ENCODE data around the gene PCSK9. TPM values are rescaled to one million over a fixed set of nuclear protein-coding genes. Genes with fewer than 3 reads are reported as not detected.

The PCSK9 gene
- total and polyA plus RNA-seq, 2 of the 4 experiments (the other 2 are of a cell fraction) = under 0.01 to 0.17 TPM

DNA sequence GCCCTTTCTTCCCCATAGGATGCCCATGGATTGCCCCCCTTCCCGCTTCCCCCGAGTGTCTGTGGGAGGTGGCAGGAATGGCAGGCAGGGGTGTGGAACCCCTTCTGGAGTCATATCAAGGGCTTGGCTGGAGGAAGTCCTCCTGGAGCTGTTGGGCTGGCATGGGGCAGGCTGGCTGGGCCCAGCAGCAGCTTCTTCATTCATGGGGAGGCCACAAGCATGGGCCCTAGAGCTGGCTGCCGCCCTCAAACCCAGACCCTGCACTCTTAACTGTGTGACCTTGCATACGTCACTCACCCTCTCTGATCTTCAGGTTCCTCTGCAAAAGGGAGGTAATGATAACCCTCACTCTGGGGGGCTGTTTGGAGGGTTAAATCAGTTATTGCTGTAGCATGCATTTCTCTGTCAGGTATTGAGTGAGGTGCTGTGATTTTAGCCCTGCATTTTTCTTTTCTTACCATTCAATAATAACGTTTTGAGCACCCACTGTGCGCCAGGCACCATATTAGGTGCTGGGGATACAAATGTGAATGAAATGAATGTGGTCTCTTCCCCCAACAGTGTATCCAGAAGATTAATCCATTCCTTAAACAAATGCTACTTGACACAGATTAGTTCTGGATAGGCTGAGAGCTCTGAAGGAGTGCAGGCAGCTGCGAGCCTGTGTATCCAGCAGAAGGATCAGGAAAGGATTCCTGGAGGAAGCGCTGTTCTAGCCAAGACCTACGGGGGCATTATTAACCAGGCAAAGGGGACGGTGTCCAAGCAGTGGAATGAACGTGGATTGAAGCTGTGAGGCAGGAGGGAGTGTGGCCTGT, 9.3 kb downstream of the PCSK9 start:
- CTCF ChIA-PET = no interaction called here
- intact Hi-C loops (cut with micrococcal nuclease) = no loop called here

More for the DNA sequence above, 9.3 kb downstream of the PCSK9 start:
- DNase-seq (no peak), ATAC-seq (ENCODE audit: low read depth) (no peak; the same call in 1 of the 2 replicates)
- no peak overlapping the region for H4K5ac ChIP-seq (ENCODE audit: low read depth, low read length)
- WGBS, 2 experiments (ENCODE audit: extremely low coverage in 2 of 2, insufficient read length in 1 of 2) = 80% methylated on average over 3 of the region's 11 CpGs; no CpG with 5 or more reads in 1 of the 2 experiments
- H4K20me1 ChIP-seq (ENCODE audit: insufficient read depth, low read length) = no peaks in the 10 kb centered on the region
- H3K18ac ChIP-seq (ENCODE audit: low read depth, low read length) = no peak overlapping the region
- H4K8ac ChIP-seq (ENCODE audit: low read depth in 2 of 2, low read length in 2 of 2) = no peak overlapping the region
- no peak overlapping the region for H3K23ac ChIP-seq (ENCODE audit: low read depth, low read length)
- H2BK20ac ChIP-seq (ENCODE audit: low read depth, low read length) = no peak overlapping the region
- H2AK5ac ChIP-seq (ENCODE audit: low read depth, low read length) = no peak overlapping the region
- no peak overlapping the region for H4K91ac ChIP-seq (ENCODE audit: insufficient read depth, low read depth, low read length)
- no peaks in the 10 kb centered on the region for H3K9me3 ChIP-seq (ENCODE audit: control insufficient read depth, insufficient read depth, low read length)
- H3K9ac ChIP-seq (ENCODE audit: low read depth, low read length) = no peak overlapping the region
- TF ChIP-seq NFE2L2 (IDR thresholded peaks at IDR 0.05; ENCODE audit: low read depth, low read length) (no peak), MAZ (IDR thresholded peaks at IDR 0.05; ENCODE audit: borderline replicate concordance, low read depth, low read length) (no peak), RFX5 (IDR thresholded peaks at IDR 0.05; ENCODE audit: low read depth, low read length) (no peak), MXI1 (IDR thresholded peaks at IDR 0.05; ENCODE audit: borderline replicate concordance, low read depth, low read length) (no peak), BHLHE40 (IDR thresholded peaks at IDR 0.05; ENCODE audit: low read depth, low read length) (no peak), SMC3 (IDR thresholded peaks at IDR 0.05; ENCODE audit: low read depth, low read length) (no peak), RAD21 (IDR thresholded peaks at IDR 0.05; ENCODE audit: low read length) (no peak), CHD1 (IDR thresholded peaks at IDR 0.05; ENCODE audit: low read depth, low read length) (no peak), MAFK (IDR thresholded peaks at IDR 0.05; ENCODE audit: low read depth, low read length) (no peak), CEBPB (IDR thresholded peaks at IDR 0.05; ENCODE audit: low read depth, low read length) (no peak), FOS (IDR thresholded peaks at IDR 0.05; ENCODE audit: low read depth, low read length) (no peak), RCOR1 (IDR thresholded peaks at IDR 0.05; ENCODE audit: insufficient replicate concordance, low read length) (no peak)
- TF ChIP-seq, protein P1, sequence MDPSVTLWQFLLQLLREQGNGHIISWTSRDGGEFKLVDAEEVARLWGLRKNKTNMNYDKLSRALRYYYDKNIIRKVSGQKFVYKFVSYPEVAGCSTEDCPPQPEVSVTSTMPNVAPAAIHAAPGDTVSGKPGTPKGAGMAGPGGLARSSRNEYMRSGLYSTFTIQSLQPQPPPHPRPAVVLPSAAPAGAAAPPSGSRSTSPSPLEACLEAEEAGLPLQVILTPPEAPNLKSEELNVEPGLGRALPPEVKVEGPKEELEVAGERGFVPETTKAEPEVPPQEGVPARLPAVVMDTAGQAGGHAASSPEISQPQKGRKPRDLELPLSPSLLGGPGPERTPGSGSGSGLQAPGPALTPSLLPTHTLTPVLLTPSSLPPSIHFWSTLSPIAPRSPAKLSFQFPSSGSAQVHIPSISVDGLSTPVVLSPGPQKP (IDR thresholded peaks at IDR 0.05; ENCODE audit: borderline replicate concordance, low read depth, low read length) = no peak
- TF ChIP-seq, protein P2, sequence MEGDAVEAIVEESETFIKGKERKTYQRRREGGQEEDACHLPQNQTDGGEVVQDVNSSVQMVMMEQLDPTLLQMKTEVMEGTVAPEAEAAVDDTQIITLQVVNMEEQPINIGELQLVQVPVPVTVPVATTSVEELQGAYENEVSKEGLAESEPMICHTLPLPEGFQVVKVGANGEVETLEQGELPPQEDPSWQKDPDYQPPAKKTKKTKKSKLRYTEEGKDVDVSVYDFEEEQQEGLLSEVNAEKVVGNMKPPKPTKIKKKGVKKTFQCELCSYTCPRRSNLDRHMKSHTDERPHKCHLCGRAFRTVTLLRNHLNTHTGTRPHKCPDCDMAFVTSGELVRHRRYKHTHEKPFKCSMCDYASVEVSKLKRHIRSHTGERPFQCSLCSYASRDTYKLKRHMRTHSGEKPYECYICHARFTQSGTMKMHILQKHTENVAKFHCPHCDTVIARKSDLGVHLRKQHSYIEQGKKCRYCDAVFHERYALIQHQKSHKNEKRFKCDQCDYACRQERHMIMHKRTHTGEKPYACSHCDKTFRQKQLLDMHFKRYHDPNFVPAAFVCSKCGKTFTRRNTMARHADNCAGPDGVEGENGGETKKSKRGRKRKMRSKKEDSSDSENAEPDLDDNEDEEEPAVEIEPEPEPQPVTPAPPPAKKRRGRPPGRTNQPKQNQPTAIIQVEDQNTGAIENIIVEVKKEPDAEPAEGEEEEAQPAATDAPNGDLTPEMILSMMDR (conservative IDR thresholded peaks at IDR 0.05; ENCODE audit: low read depth, low read length) = no peak
- TF ChIP-seq, protein P3, sequence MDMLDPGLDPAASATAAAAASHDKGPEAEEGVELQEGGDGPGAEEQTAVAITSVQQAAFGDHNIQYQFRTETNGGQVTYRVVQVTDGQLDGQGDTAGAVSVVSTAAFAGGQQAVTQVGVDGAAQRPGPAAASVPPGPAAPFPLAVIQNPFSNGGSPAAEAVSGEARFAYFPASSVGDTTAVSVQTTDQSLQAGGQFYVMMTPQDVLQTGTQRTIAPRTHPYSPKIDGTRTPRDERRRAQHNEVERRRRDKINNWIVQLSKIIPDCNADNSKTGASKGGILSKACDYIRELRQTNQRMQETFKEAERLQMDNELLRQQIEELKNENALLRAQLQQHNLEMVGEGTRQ (IDR thresholded peaks at IDR 0.05; ENCODE audit: low read depth, low read length) = no peak
- no peak overlapping the region for H3K4me3 ChIP-seq (ENCODE audit: insufficient read depth, low read depth, low read length)
- H3K56ac ChIP-seq (ENCODE audit: extremely low read depth, insufficient read depth, low read length) = no peak overlapping the region
- H3K9me1 ChIP-seq (ENCODE audit: insufficient read depth, low read length) = no peaks in the 10 kb centered on the region
- no peak overlapping the region for H2BK120ac ChIP-seq (ENCODE audit: low read depth, low read length)
- no TSS peak for BruUV-seq (replicated peaks)
- no peak overlapping the region for H3K27ac ChIP-seq (ENCODE audit: insufficient read depth, low read length)
- H3K4ac ChIP-seq (ENCODE audit: low read depth, low read length) = no peak overlapping the region
- in situ Hi-C loops (cut with MboI; ENCODE audit: low sequenced_read_pairs) = no loop called here
- H3K27me3 ChIP-seq (ENCODE audit: control insufficient read depth, insufficient read depth, low read length) = peaks cover 48% of the 10 kb centered on the region
- POLR2A ChIA-PET (ENCODE audit: unreplicated experiment) = no interaction called here
- no peak overlapping the region for H2BK5ac ChIP-seq (ENCODE audit: low read depth, low read length, poor library complexity, severe bottlenecking)
- H3K36me3 ChIP-seq (ENCODE audit: control insufficient read depth, insufficient read depth, low read length) = no peaks in the 10 kb centered on the region
- no peak overlapping the region for H3K14ac ChIP-seq (replicated peaks; ENCODE audit: low read depth, low read length)
- H3K4me2 ChIP-seq (ENCODE audit: low read depth, low read length) = no peak overlapping the region
- dilution Hi-C loops (cut with HindIII; ENCODE audit: low sequenced_read_pairs, unreplicated experiment) = no loop called here
- H3K79me1 ChIP-seq (ENCODE audit: low read depth in 1 of 2, low read length in 2 of 2) = no peaks in the 10 kb centered on the region
- H2AFZ ChIP-seq (replicated peaks; ENCODE audit: low read length, poor library complexity) = no peak overlapping the region
- no peaks in the 10 kb centered on the region for H3K4me1 ChIP-seq (ENCODE audit: control insufficient read depth, insufficient read depth, low read length)
- no peak overlapping the region for H2BK15ac ChIP-seq (ENCODE audit: low read depth, low read length)
- H2AK9ac ChIP-seq (replicated peaks; ENCODE audit: low read depth, low read length, poor library complexity) = no peak overlapping the region

Data from IMR-90 (cell line).